Ramos (cell line): ENCODE results near the gene HJV.
"Not testable (repeated sequence)": the region's sequence is repeated elsewhere in the genome, so short reads cannot be mapped to it uniquely, and the experiment has no call there.

Experiments used
- in situ Hi-C: fragments of 300-500 bp; cut with MboI; formaldehyde crosslinking; loops from one replicate; pipeline ENCODE4 v1.14.3; 2022; ENCODE audit warnings: low sequenced_read_pairs; ENCODE audit not compliant: unreplicated experiment

Gene HJV

GRCh38 chr1:146021622-146022402 lies at the start of gene HJV:
HJV (minus strand) TSS chr1:146021735; CDS start chr1:146020231, 1,504 bp downstream.
- in situ Hi-C loops: no loop called here

- in situ Hi-C loops: not testable (repeated sequence)
These were observed 37.6 kb upstream of the HJV start for GRCh38 chr1:146059148-146059547.

GRCh38 chr1:146051852-146052676 lies 30.5 kb upstream of the HJV start:
- in situ Hi-C loops: not testable (repeated sequence)

- in situ Hi-C loops: no loop called here
These were observed 29.9 kb upstream of the HJV start for GRCh38 chr1:146051452-146051851.

GRCh38 chr1:146050652-146050963 lies 29.1 kb upstream of the HJV start:
- in situ Hi-C loops: not testable (repeated sequence)

GRCh38 chr1:146049866-146050651 lies 28.5 kb upstream of the HJV start:
- in situ Hi-C loops: not testable (repeated sequence)

- in situ Hi-C loops: no loop called here
These were observed 27.9 kb upstream of the HJV start for GRCh38 chr1:146049436-146049835.

- in situ Hi-C loops: not testable (repeated sequence)
These were observed 27.1 kb upstream of the HJV start for GRCh38 chr1:146048514-146049115.

GRCh38 chr1:146046664-146047063 lies 25.1 kb upstream of the HJV start:
- in situ Hi-C loops: no loop called here

- in situ Hi-C loops: loop anchor here (5.0 kb wide), 1 partner anchor 43 kb away; the partner anchor contains the start of gene TXNIP
These were observed 18.3 kb upstream of the HJV start for GRCh38 chr1:146039844-146040194.

- in situ Hi-C loops: loop anchor here (5.0 kb wide), 1 partner anchor 40 kb away; the partner anchor contains the start of gene TXNIP
These were observed 15.6 kb upstream of the HJV start for GRCh38 chr1:146036965-146037646.

GRCh38 chr1:146036241-146036964 lies 14.9 kb upstream of the HJV start:
- in situ Hi-C loops: loop anchor here (5.0 kb wide), 1 partner anchor 39 kb away; the partner anchor contains the start of gene TXNIP

- in situ Hi-C loops: loop anchor here (5.0 kb wide), 1 partner anchor 38 kb away; the partner anchor contains the start of gene TXNIP
These were observed 13.5 kb upstream of the HJV start for GRCh38 chr1:146035048-146035423.

GRCh38 chr1:146032631-146033219 lies 11.2 kb upstream of the HJV start:
- in situ Hi-C loops: no loop called here

- in situ Hi-C loops: no loop called here
These were observed 9.9 kb upstream of the HJV start for GRCh38 chr1:146031476-146031875.

- in situ Hi-C loops: no loop called here
These were observed 7.6 kb upstream of the HJV start for GRCh38 chr1:146029117-146029516.

- in situ Hi-C loops: not testable (repeated sequence)
These were observed 5.1 kb upstream of the HJV start for GRCh38 chr1:146026650-146027049.

GRCh38 chr1:146025787-146026495 lies 4.4 kb upstream of the HJV start:
- in situ Hi-C loops: not testable (repeated sequence)
